HepG2 (cell line): ENCODE data around the gene GTF2A1. TPM values are rescaled to one million over a fixed set of nuclear protein-coding genes. Genes with fewer than 3 reads are reported as not detected.

Experiments used
- CEBPZ ChIP-seq: IDR thresholded peaks from 2 replicates; pipeline ENCODE4 v1.6.1; 2012; ENCODE audit warnings: low read length, improper control_type of control experiment
- CTCF ChIP-seq: sonication (generic); formaldehyde crosslinking; IDR thresholded peaks from 2 replicates; pipeline ENCODE4 v1.5.0; 2020; ENCODE audit warnings: mild to moderate bottlenecking, missing genetic modification reagents, moderate library complexity
- HNRNPH1 ChIP-seq: fragments of 200-400 bp; formaldehyde crosslinking; optimal IDR thresholded peaks from 2 replicates; pipeline ENCODE3; 2017; ENCODE audit warnings: mild to moderate bottlenecking, low read depth, low read length
- KLF12 ChIP-seq: sonication (generic); formaldehyde crosslinking; IDR thresholded peaks from 2 replicates; pipeline ENCODE4 v1.4.0; 2020; ENCODE audit warnings: missing genetic modification reagents, borderline replicate concordance
- POLR2AphosphoS2 ChIP-seq: IDR thresholded peaks from 2 replicates; pipeline ENCODE4 v1.6.1; 2011; ENCODE audit warnings: low read depth, low read length, improper control_type of control experiment
- SNAI1 ChIP-seq: sonication (generic); formaldehyde crosslinking; IDR thresholded peaks from 2 replicates; pipeline ENCODE4 v1.5.0; 2020; ENCODE audit warnings: mild to moderate bottlenecking, missing genetic modification reagents, borderline replicate concordance
- ZNF350 ChIP-seq: sonication (generic); formaldehyde crosslinking; IDR thresholded peaks from 2 replicates; pipeline ENCODE4 v1.4.0; 2020; ENCODE audit warnings: mild to moderate bottlenecking, low read depth, missing genetic modification reagents, borderline replicate concordance
- ZNF556 ChIP-seq: sonication (generic); formaldehyde crosslinking; IDR thresholded peaks from 2 replicates; pipeline ENCODE4 v1.4.0; 2020; ENCODE audit warnings: mild to moderate bottlenecking, missing genetic modification reagents, borderline replicate concordance
- polyA plus RNA-seq, 8 experiments: library from polyadenylated mRNA; depleted of rRNA in 3 of 8; stranded (reverse) in 7 of 8; unstranded in 1 of 8; fragments of >200 nt; fragmentation: Illumina TruSeq in 4 of 8; extraction: Trizol in 4 of 8; gene quantifications; 2 replicates each; pipeline versions ENCODE4 v1.2.1 to v1.2.3, GENCODE V29; 2011 to 2016; ENCODE audit warnings: low read depth in 4 of 8, missing spikeins in 1 of 8, mixed read lengths in 1 of 8; ENCODE audit not compliant: insufficient read depth in 1 of 8
- total RNA-seq, 5 experiments: library from RNA; depleted of rRNA; stranded (reverse); fragments of >200 nt; fragmentation: Illumina TruSeq; extraction: Trizol; gene quantifications; 2 replicates each; pipeline ENCODE4 v1.2.3, GENCODE V29; 2016; ENCODE audit warnings: low read depth in 1 of 5
- TF ChIP-seq, protein P1 (sequence below), 2 experiments: fragments of 450-650 bp in 1 of 2; sonication (generic) in 1 of 2; formaldehyde crosslinking in 1 of 2; IDR thresholded peaks; 2 replicates each; pipeline versions ENCODE4 v1.6.1 to v1.8.0; 2016 to 2022; ENCODE audit warnings: antibody characterized with exemption in 1 of 2, mild to moderate bottlenecking in 1 of 2, missing genetic modification reagents in 1 of 2
- TF ChIP-seq, protein P2 (sequence below): sonication (generic); formaldehyde crosslinking; IDR thresholded peaks from 2 replicates; pipeline ENCODE4; 2020; ENCODE audit warnings: missing genetic modification reagents, mild to moderate bottlenecking, borderline replicate concordance

GTF2A1 gene
- total and polyA plus RNA-seq, 2 of the 13 experiments (the other 11 are each of a cell fraction or from before 2014, with no cell fraction given) = 14.9 to 17.5 TPM

GRCh38 chr14:81219210-81219758, 1.5 kb downstream of the GTF2A1 start (continued):
- TF ChIP-seq, protein P1, sequence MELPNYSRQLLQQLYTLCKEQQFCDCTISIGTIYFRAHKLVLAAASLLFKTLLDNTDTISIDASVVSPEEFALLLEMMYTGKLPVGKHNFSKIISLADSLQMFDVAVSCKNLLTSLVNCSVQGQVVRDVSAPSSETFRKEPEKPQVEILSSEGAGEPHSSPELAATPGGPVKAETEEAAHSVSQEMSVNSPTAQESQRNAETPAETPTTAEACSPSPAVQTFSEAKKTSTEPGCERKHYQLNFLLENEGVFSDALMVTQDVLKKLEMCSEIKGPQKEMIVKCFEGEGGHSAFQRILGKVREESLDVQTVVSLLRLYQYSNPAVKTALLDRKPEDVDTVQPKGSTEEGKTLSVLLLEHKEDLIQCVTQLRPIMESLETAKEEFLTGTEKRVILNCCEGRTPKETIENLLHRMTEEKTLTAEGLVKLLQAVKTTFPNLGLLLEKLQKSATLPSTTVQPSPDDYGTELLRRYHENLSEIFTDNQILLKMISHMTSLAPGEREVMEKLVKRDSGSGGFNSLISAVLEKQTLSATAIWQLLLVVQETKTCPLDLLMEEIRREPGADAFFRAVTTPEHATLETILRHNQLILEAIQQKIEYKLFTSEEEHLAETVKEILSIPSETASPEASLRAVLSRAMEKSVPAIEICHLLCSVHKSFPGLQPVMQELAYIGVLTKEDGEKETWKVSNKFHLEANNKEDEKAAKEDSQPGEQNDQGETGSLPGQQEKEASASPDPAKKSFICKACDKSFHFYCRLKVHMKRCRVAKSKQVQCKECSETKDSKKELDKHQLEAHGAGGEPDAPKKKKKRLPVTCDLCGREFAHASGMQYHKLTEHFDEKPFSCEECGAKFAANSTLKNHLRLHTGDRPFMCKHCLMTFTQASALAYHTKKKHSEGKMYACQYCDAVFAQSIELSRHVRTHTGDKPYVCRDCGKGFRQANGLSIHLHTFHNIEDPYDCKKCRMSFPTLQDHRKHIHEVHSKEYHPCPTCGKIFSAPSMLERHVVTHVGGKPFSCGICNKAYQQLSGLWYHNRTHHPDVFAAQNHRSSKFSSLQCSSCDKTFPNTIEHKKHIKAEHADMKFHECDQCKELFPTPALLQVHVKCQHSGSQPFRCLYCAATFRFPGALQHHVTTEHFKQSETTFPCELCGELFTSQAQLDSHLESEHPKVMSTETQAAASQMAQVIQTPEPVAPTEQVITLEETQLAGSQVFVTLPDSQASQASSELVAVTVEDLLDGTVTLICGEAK (IDR thresholded peaks at IDR 0.05) = no peak
- TF ChIP-seq, protein P1 (CRISPR knock-in tag; IDR thresholded peaks at IDR 0.05) = peak; percentile 52; the same call in 1 of the 2 replicates
- TF ChIP-seq, protein P2, sequence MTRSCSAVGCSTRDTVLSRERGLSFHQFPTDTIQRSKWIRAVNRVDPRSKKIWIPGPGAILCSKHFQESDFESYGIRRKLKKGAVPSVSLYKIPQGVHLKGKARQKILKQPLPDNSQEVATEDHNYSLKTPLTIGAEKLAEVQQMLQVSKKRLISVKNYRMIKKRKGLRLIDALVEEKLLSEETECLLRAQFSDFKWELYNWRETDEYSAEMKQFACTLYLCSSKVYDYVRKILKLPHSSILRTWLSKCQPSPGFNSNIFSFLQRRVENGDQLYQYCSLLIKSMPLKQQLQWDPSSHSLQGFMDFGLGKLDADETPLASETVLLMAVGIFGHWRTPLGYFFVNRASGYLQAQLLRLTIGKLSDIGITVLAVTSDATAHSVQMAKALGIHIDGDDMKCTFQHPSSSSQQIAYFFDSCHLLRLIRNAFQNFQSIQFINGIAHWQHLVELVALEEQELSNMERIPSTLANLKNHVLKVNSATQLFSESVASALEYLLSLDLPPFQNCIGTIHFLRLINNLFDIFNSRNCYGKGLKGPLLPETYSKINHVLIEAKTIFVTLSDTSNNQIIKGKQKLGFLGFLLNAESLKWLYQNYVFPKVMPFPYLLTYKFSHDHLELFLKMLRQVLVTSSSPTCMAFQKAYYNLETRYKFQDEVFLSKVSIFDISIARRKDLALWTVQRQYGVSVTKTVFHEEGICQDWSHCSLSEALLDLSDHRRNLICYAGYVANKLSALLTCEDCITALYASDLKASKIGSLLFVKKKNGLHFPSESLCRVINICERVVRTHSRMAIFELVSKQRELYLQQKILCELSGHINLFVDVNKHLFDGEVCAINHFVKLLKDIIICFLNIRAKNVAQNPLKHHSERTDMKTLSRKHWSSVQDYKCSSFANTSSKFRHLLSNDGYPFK = peak; percentile 87; the same call in 1 of the 2 replicates
- peak; percentile 88; the same call in 1 of the 2 replicates for TF ChIP-seq ZNF350
- no peak for TF ChIP-seq KLF12 (CRISPR knock-in tag)
- TF ChIP-seq CTCF = no peak
- TF ChIP-seq SNAI1 = 0 out of 2 replicates have a peak, but pooled peaks have one; percentile 46
- no peak for TF ChIP-seq CEBPZ
- peak; percentile 89; the same call in 1 of the 2 replicates for TF ChIP-seq ZNF556 (CRISPR knock-in tag)
- peak; percentile 95 for TF ChIP-seq HNRNPH1
- TF ChIP-seq POLR2AphosphoS2 = peak; percentile 82; the same call in 1 of the 2 replicates
